ENCODE measurements around the gene NAGLU. TPM values are rescaled to one million over a fixed set of nuclear protein-coding genes. Genes with fewer than 3 reads are reported as not detected.

NAGLU gene
- total and polyA plus RNA-seq, 2 of the 13 experiments (the other 11 are each of a cell fraction or from before 2014, with no cell fraction given), result 28.2 to 40.1 TPM

DNA sequence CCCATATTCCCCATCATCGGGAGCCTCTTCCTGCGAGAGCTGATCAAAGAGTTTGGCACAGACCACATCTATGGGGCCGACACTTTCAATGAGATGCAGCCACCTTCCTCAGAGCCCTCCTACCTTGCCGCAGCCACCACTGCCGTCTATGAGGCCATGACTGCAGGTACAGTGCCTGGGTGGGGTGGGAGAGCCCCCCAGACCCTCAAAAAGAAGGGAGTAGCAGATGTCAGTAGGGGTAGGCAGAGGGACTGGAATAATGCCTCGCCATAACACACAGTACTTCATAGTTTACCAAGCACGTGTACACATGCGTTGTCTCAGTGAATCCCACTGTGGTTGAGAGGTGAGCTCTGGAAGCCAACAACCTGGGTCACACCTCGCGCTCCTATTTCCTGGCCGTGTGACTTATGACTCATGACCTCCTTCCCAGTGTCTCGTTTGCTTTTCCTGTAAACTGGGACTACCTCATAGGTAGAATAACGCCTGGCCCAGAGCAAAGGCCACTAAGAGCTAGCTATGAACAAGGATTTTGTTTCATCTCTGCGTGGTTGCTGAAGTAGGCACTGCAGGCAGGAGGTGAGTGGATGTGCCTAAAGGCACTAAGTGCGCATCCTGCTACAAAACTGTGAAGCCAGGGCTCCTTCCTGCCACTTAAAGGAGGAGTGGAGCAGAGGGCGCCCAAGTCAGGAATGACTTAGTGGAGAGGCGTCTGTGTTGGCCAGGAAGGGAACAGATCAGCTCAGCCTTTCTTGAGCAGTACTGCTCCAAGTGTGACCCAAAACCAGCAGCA, 5.2 kb downstream of the NAGLU start (continued):
- TF ChIP-seq, protein P1, sequence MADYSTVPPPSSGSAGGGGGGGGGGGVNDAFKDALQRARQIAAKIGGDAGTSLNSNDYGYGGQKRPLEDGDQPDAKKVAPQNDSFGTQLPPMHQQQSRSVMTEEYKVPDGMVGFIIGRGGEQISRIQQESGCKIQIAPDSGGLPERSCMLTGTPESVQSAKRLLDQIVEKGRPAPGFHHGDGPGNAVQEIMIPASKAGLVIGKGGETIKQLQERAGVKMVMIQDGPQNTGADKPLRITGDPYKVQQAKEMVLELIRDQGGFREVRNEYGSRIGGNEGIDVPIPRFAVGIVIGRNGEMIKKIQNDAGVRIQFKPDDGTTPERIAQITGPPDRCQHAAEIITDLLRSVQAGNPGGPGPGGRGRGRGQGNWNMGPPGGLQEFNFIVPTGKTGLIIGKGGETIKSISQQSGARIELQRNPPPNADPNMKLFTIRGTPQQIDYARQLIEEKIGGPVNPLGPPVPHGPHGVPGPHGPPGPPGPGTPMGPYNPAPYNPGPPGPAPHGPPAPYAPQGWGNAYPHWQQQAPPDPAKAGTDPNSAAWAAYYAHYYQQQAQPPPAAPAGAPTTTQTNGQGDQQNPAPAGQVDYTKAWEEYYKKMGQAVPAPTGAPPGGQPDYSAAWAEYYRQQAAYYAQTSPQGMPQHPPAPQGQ (CRISPR knock-in tag; IDR thresholded peaks at IDR 0.05; ENCODE audit: borderline replicate concordance), result no peak; the same call in 1 of the 2 replicates
- TF ChIP-seq ZNF629 (CRISPR knock-in tag; conservative IDR thresholded peaks at IDR 0.05) (peak; percentile 58), KLF13 (CRISPR knock-in tag; IDR thresholded peaks at IDR 0.05) (no peak), RARG (CRISPR knock-in tag; IDR thresholded peaks at IDR 0.05; ENCODE audit: low read depth) (no peak), ZKSCAN5 (CRISPR knock-in tag; IDR thresholded peaks at IDR 0.05) (peak; percentile 86), NFKB2 (CRISPR knock-in tag; IDR thresholded peaks at IDR 0.05; ENCODE audit: borderline replicate concordance) (peak; percentile 59; the same call in 1 of the 2 replicates), SIX1 (CRISPR knock-in tag; IDR thresholded peaks at IDR 0.05; ENCODE audit: borderline replicate concordance) (peak; percentile 88), ZNF589 (CRISPR knock-in tag; conservative IDR thresholded peaks at IDR 0.05) (peak; percentile 94), ATAD3A (CRISPR knock-in tag; IDR thresholded peaks at IDR 0.05) (no peak; the same call in 1 of the 2 replicates), CENPT (CRISPR knock-in tag; IDR thresholded peaks at IDR 0.05; ENCODE audit: low read depth) (0 out of 2 replicates have a peak, but pooled peaks have one; percentile 55), NAIF1 (CRISPR knock-in tag; IDR thresholded peaks at IDR 0.05; ENCODE audit: borderline replicate concordance) (0 out of 2 replicates have a peak, but pooled peaks have one; percentile 44), ZKSCAN1 (IDR thresholded peaks at IDR 0.05; ENCODE audit: low read length) (0 out of 2 replicates have a peak, but pooled peaks have one; percentile 38)
- TF ChIP-seq, protein P2, sequence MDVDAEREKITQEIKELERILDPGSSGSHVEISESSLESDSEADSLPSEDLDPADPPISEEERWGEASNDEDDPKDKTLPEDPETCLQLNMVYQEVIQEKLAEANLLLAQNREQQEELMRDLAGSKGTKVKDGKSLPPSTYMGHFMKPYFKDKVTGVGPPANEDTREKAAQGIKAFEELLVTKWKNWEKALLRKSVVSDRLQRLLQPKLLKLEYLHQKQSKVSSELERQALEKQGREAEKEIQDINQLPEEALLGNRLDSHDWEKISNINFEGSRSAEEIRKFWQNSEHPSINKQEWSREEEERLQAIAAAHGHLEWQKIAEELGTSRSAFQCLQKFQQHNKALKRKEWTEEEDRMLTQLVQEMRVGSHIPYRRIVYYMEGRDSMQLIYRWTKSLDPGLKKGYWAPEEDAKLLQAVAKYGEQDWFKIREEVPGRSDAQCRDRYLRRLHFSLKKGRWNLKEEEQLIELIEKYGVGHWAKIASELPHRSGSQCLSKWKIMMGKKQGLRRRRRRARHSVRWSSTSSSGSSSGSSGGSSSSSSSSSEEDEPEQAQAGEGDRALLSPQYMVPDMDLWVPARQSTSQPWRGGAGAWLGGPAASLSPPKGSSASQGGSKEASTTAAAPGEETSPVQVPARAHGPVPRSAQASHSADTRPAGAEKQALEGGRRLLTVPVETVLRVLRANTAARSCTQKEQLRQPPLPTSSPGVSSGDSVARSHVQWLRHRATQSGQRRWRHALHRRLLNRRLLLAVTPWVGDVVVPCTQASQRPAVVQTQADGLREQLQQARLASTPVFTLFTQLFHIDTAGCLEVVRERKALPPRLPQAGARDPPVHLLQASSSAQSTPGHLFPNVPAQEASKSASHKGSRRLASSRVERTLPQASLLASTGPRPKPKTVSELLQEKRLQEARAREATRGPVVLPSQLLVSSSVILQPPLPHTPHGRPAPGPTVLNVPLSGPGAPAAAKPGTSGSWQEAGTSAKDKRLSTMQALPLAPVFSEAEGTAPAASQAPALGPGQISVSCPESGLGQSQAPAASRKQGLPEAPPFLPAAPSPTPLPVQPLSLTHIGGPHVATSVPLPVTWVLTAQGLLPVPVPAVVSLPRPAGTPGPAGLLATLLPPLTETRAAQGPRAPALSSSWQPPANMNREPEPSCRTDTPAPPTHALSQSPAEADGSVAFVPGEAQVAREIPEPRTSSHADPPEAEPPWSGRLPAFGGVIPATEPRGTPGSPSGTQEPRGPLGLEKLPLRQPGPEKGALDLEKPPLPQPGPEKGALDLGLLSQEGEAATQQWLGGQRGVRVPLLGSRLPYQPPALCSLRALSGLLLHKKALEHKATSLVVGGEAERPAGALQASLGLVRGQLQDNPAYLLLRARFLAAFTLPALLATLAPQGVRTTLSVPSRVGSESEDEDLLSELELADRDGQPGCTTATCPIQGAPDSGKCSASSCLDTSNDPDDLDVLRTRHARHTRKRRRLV (CRISPR knock-in tag; IDR thresholded peaks at IDR 0.05), result peak; percentile 64; the same call in 1 of the 2 replicates
- TF ChIP-seq, protein P3, sequence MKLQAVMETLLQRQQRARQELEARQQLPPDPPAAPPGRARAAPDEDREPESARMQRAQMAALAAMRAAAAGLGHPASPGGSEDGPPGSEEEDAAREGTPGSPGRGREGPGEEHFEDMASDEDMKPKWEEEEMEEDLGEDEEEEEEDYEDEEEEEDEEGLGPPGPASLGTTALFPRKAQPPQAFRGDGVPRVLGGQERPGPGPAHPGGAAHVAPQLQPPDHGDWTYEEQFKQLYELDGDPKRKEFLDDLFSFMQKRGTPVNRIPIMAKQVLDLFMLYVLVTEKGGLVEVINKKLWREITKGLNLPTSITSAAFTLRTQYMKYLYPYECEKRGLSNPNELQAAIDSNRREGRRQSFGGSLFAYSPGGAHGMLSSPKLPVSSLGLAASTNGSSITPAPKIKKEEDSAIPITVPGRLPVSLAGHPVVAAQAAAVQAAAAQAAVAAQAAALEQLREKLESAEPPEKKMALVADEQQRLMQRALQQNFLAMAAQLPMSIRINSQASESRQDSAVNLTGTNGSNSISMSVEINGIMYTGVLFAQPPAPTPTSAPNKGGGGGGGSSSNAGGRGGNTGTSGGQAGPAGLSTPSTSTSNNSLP (IDR thresholded peaks at IDR 0.05; ENCODE audit: low read depth, low read length), result 0 out of 2 replicates have a peak, but pooled peaks have one; percentile 15
- TF ChIP-seq, protein P4, sequence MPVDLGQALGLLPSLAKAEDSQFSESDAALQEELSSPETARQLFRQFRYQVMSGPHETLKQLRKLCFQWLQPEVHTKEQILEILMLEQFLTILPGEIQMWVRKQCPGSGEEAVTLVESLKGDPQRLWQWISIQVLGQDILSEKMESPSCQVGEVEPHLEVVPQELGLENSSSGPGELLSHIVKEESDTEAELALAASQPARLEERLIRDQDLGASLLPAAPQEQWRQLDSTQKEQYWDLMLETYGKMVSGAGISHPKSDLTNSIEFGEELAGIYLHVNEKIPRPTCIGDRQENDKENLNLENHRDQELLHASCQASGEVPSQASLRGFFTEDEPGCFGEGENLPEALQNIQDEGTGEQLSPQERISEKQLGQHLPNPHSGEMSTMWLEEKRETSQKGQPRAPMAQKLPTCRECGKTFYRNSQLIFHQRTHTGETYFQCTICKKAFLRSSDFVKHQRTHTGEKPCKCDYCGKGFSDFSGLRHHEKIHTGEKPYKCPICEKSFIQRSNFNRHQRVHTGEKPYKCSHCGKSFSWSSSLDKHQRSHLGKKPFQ (CRISPR knock-in tag; IDR thresholded peaks at IDR 0.05; ENCODE audit: insufficient replicate concordance), result peak; percentile 98
- TF ChIP-seq, protein P5, sequence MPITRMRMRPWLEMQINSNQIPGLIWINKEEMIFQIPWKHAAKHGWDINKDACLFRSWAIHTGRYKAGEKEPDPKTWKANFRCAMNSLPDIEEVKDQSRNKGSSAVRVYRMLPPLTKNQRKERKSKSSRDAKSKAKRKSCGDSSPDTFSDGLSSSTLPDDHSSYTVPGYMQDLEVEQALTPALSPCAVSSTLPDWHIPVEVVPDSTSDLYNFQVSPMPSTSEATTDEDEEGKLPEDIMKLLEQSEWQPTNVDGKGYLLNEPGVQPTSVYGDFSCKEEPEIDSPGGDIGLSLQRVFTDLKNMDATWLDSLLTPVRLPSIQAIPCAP (CRISPR knock-in tag; IDR thresholded peaks at IDR 0.05; ENCODE audit: low read depth), result 0 out of 2 replicates have a peak, but pooled peaks have one; percentile 27

Data from HepG2 (cell line).